Stimulated activated CD4-positive, alpha-beta T cell treated with anti-CD3 and anti-CD28 coated beads, Interleukin-4, amount 100 ng/mL, for 48 hours (primary cell): Measurements from ENCODE around the gene ZNF514.
"Not testable (repeated sequence)": the region's sequence is repeated elsewhere in the genome, so short reads cannot be mapped to it uniquely, and the experiment has no call there.

ENCODE experiments used
- DNase-seq, 2 donors: peaks; one replicate each; pipeline ENCODE4 v3.0.0-alpha.2; 2020; ENCODE audit warnings: low read depth in 2 of 2

ZNF514 gene

DNA sequence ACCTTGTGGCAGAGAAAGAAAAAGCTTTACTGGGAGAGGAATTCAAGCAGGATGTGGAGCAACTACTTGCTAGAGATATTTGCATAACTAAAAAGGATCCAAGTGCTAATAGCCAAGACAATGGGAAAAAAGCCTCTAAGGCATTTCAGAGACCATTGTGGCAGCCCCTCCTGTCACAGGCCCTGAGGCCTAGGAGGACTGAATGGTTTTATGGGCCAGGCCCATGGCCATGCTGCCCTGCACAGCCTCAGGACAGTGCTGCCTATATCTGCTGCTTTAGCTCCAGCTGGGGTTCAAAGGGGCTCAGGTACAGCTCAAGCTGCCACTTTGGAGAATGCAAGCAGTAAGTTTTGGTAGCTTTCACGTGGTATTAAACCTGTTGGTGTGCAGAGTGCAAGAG is 20.9 kb downstream of the ZNF514 start:
- DNase-seq: no peak

GRCh38 chr2:95122197-95122551 is 37.5 kb downstream of the ZNF514 start:
- no peak for DNase-seq

- peak; percentile 91 to 92 for DNase-seq
Observed at GRCh38 chr2:95121407-95122196, 38.0 kb downstream of the ZNF514 start, which contains the start of gene MRPS5. Gene MRPS5, minus strand, starts transcription at chr2:95121808. Its CDS starts 17 bp downstream, at chr2:95121791.

- no peak for DNase-seq
Observed at GRCh38 chr2:95121093-95121406, 38.6 kb downstream of the ZNF514 start.

GRCh38 chr2:95115418-95115817 is 44.2 kb downstream of the ZNF514 start:
- DNase-seq: peak; percentile 51 to 59

DNA sequence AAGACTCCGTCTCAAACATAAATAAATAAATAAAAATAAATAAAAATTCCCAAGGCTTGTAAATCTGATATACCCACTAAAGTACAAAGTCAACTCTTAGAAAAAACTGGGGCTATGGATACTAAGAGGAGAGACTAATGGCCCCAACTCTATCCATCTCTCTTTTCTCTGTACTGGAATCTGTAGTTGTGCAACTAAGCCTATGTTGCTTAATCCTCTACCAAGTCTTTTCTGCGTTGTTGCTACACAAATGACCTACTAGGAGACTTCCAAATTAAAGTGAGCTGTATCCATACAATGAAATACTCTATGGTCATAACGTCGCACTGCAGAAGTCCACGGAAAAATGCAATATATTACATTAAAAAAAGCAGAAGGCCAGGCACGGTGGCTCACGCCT is 46.2 kb downstream of the ZNF514 start:
- DNase-seq: no peak

- DNase-seq: no peak
Observed at GRCh38 chr2:95110395-95110794, 49.3 kb downstream of the ZNF514 start.

DNA sequence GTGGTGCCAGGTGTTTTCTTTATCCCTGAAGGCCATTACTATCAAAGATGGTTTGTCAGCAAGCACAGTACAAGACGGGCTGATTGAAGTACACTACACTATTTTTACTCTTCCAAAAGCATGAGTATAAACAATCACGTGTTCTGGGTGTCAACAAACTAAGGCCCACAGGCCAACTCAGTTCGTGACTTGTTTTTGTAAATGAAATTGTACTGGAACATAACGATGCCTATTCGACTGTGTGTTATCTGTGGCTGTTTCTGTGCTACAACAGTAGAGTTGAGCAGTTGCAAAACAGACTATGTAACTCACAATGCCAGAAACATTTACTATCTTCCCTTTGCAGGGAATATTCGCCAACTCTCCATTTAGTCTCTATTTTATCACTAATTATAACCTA is 50.4 kb downstream of the ZNF514 start:
- no peak for DNase-seq

DNA sequence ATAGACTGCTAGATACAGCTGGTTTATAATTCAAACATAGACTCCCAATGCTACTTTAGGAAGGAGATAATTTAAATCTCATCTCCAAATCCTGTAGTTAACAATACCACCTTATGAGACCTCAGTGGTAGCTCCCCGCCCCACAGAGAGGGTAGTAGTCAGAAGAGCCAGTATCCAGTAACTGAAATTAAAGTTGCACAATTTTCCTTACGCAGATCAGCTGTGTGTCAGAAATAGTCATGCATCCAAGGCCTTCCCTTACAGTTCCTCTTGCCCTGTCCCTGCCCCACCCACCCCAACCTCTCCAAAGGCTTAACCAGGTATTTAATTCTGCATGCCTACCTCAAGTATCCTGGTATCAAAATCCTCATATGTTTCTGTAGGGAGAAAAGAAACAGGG is 53.6 kb downstream of the ZNF514 start:
- DNase-seq: no peak

DNA sequence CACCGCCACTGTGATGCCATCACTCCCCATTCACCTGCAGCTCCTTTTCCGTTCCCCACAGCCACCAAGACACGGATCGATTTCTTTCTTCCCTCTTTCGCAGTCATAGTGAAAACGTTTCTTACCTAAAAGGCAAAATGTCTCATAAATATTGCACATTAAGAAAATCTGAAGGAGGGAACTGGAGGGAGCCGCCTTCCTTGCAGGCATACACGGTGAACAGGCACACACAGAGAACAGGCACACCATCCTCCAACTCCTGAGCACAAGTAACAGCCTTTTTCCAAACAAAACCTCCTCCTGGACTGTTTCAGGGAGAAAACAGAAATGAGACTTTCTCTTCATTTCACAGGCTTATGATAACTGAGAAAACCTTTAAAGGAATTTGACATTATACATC is 55.0 kb downstream of the ZNF514 start:
- DNase-seq: no peak

DNA sequence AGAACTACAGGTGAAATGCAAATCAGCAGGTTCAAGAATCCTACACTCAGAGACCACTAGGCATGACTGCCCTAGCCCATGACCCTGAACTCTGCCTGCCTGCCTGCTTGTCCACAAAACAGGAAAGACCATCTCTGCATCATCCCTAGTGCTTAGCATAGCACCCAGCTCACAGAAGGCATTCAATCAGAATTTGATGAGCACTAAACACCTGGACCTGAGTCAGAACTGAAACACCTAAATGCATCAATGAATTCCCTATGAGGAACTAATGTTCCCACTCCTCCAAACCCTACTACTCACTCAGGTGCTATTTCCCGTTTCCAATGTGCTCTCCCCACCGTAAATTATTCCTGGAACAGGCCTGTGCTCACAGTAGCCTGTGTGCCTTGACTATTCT is 59.7 kb downstream of the ZNF514 start:
- DNase-seq: no peak

GRCh38 chr2:95098273-95098672 is 61.4 kb downstream of the ZNF514 start:
- not testable (repeated sequence) for DNase-seq
